HL-60 (cell line): Measurements from ENCODE around the gene STEAP3.

Source experiments
- CTCF ChIP-seq: IDR thresholded peaks from one replicate; pipeline ENCODE4 v1.5.1; 2011; ENCODE audit warnings: low read length, control low read depth, inconsistent platforms; ENCODE audit not compliant: insufficient read depth
- POLR2AphosphoS5 ChIP-seq: IDR thresholded peaks from 2 replicates; pipeline ENCODE4 v1.6.1; 2012; ENCODE audit warnings: low read depth
- SPI1 ChIP-seq: IDR thresholded peaks from 2 replicates; pipeline ENCODE4 v1.6.1; 2012; ENCODE audit warnings: low read depth, mild to moderate bottlenecking, borderline replicate concordance

GRCh38 chr2:119231975-119232665, 8.5 kb downstream of the STEAP3 start:
- TF ChIP-seq POLR2AphosphoS5, result no peak
- no peak for TF ChIP-seq CTCF
- TF ChIP-seq SPI1, result no peak
